NCI-H2029 treated with DMSO at 0.1 percent for 48 hours (cell line): Measurements from ENCODE around the gene TBC1D14.
A peak's percentile ranks its signal among the peaks of the same experiment; 100 is the strongest.
"Not testable (repeated sequence)": the region's sequence is repeated elsewhere in the genome, so short reads cannot be mapped to it uniquely, and the experiment has no call there.

ENCODE experiments used
- DNase-seq: peaks from one replicate; lab custom pipeline; 2025; lab: John Stamatoyannopoulos, UW

Gene TBC1D14

GRCh38 chr4:6972911-6973310 is 63.3 kb downstream of the TBC1D14 start:
- no peak for DNase-seq

- DNase-seq, result peak; percentile 11
Observed at GRCh38 chr4:6974138-6974848, 64.7 kb downstream of the TBC1D14 start.

DNA sequence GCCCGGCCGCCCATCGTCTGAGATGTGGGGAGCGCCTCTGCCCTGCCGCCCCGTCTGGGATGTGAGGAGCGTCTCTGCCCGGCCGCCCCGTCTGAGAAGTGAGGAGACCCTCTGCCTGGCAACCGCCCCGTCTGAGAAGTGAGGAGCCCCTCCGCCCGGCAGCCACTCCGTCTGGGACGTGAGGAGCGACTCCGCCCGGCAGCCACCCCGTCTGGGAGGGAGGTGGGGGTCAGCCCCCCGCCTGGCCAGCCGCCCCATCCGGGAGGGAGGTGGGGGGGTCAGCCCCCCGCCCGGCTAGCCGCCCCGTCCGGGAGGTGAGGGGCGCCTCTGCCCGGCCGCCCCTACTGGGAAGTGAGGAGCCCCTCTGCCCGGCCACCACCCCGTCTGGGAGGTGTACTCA is 68.2 kb downstream of the TBC1D14 start:
- not testable (repeated sequence) for DNase-seq

GRCh38 chr4:6983544-6984142 is 74.0 kb downstream of the TBC1D14 start:
- no peak for DNase-seq

DNA sequence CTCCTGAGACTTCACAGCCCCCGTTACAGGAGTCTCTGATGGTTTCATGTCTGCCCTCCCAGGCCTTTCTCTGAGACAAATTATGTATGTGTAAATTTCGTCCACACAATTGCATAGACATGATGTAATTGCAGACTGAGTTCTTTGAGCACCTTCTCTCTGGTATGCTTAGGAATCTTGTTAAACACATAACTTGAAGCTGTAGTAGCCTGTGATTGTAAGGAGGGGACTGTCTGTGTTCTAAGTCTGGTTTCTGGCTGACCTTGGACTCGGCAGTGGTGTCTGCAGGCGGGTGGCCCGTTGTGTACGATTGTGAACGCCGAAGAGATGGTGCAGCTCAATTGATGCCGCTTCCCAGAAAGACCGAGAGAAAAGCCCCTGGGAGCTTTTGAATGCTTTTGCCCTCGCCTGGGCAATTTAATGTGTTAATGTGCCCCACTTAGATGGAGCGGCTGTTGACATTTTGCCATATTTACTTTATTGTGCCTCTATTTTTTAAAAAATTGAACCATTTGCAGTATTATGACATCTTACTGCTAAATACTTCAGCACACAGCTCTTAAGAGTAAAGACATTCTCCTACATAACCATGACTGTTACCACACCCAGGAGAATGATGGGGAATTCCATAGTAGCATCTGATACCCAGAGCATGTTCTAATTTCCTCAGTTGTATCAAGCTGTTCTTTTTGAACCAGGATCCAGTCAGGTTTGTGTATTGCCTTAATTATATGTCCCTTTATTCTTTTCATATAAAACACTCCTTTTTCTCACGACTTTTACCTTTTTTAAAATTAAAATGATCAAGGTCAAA is 75.2 kb downstream of the TBC1D14 start:
- DNase-seq, result no peak

- DNase-seq, result no peak
Observed at GRCh38 chr4:6986072-6986780, 76.6 kb downstream of the TBC1D14 start.

DNA sequence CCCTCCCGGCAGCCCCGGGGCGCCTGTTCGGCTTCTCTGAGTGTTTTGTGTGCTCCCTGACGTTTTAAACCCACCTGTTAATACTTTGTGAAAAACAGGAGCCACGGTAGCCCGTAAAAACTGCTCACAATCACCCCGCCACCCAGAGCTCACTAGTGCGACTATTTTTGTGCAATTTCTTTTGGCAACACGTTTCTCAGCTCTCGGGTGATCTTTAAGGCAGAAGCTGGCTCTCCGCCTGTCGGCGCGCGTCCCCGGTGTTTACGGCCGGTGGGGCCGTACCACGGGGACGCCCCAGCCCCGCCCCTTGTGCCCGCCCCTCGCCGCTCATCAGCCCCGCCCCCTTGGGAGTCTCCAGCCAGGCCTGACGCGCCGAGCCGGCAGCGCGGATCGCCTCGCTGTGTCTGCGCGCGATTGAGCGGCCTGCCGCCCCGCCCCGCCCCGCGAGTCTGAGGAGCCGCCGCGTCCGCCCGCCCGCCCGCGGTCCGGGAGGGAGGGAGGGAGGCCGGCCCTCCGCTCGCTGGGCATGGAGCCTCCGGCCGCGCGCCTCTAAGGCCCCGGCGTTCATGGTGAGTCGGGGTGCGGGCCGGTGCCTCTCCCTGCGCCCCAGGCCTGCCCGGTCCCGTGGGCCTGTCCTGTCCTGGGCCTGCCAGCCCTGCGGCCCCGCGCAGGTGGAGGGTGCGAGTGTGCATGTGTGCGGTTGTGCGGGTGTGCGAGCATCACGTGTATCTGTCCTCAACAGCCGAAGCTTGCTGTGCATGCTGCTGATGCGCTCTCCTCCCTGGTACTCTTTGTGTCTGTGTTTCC is 77.4 kb downstream of the TBC1D14 start:
- peak; percentile 72 for DNase-seq

DNA sequence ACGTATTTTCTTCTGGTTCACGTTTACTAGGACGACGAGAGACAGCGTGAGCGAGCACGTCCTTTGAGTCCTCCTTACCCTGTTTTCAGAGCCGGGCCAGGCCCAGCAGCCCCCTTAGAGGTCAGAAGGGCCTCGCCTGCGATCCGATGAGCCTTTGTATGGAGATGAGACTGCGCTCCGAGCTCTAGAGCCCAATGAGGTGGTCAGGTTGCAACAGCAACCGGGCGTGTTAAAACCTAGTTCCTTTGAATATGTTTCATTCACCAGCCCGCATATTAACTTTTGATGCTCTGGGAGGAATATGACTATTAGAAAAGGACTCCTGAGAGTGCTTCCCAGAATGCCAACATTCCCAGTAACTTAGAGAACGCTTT is 77.9 kb downstream of the TBC1D14 start:
- DNase-seq, result no peak

- DNase-seq, result no peak
Observed at GRCh38 chr4:6988016-6988715, 78.5 kb downstream of the TBC1D14 start.

DNA sequence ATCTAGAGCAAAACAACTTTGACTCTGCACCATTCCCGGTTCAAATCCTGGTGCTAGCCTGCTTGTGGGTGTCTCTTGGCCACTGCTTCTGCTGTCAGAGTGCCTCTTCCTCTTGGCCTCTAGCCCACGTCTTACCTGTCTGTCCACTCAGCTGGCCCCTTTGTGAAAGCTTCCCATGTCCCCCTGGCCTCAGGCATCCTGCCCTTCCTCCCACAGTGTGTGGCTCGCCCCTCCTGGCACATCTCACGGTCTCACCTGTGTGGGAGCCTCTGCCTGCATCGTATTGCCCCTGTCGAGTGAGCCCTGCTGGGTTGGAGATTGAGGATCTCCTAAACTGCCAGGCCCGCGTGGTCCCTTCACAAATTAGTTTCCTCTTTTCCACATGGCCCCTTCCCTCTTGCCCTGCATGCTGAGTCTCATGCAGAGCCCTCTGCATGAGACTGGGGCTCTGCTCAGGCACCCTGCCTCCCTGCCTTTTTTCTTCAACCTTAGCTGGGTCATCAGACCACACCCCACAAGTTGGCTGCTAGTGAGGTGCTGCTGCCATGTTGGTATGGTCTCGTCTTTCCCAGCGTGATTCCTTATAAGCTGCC is 79.8 kb downstream of the TBC1D14 start:
- no peak for DNase-seq

- DNase-seq, result no peak
Observed at GRCh38 chr4:6990661-6991060, 81.0 kb downstream of the TBC1D14 start.

GRCh38 chr4:6991249-6991648 is 81.6 kb downstream of the TBC1D14 start:
- no peak for DNase-seq

DNA sequence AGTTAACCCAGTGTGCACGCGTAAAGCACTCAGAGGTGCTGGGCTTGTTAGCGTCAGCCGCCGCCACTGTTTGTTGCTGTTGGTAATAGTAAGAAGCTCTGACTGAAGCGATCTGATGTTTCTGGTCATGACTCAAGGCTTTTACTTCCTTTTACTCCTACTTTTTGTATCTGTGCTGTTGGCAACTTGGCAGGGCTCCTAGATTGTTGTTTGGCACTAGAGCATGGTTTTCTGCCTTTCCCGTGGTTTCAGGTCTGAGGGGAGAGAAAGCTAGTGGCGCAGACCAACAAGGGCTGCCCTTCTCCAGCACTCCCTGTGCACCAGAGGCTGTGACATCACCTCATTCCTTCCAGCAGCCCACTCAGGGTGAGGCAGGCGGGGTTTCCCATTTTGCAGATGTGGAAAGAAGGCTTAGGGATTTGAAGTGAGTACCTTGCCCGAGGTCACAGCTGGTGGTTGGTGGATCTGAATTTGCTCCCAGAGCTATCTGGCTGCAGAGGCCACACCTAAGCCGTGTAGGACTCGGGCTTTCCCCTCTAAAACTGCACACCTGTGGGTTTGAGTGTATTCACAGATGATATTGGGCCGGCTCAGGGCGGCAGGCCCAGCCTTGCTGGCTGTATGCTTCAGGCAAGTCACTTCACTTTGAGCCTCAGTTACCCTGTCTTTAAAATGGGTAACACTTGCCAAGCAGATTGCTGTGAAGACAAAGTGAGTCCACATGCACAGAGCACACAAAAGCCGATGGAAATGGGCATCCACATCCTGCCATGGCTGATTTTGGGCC is 82.3 kb downstream of the TBC1D14 start:
- DNase-seq, result no peak

DNA sequence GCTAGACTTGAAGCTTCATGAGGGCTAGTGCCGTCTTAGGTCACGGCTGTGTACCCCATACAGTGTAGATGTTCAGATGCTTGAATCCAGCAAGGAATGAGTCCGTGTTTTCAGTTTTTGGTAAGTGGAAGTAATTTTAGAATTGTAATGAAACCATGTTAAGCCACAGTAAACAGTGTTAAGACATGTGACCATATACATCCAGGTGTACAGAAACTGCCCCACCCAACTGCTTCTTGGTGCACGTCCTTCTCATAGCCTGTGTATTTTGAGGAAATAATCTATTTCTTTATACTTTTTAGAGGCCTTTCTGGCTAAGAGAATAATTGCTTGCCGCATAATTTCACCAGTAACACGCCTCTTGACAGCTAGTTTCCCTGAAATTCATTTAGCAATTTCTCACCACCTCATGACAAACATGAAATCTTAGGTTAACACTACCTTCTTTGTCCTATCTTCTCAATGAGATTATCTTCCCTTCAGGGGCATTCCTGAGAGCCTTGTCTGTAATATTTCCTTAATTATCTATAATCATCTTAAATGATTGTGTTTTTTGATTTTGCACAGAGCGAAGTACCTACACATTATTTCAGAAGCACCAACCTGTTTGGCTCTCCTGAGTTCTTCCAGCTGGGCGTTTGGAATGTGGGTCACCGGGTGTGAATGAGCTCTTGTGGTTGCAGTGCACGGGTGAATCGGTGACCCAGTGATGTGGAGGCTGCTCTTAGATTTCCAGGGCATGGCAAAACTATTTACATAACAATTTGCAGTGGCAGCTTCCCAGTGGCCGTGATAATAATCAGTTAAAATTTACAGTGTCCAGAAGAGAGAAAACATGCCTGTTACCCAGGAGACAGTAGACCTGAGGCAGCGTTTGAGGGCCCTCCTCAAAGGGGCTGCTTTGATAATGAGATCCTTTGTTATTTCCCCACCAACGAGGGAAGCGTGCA is 83.4 kb downstream of the TBC1D14 start:
- DNase-seq, result no peak

DNA sequence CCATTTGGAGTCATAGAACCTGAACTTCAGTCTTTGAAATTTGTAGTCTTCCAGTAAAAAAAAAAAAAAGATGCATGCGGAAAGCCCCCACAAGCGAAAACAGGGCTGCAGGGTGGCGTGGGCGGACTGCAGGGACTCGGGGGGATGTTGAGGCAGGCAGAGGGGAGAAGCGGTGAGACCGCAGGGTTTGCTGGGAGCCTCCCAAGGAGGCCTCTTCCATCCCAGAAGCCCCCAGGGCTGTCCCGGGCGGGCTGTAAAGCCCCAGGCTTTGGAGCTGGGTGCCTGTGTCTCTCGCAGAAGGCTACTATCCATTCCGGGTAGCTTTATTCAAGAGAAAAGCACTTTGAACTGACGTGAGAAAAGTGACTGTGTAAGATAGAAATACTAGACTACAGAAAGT is 86.9 kb downstream of the TBC1D14 start:
- no peak for DNase-seq

- no peak for DNase-seq
Observed at GRCh38 chr4:6999172-7000086, 89.8 kb downstream of the TBC1D14 start.

GRCh38 chr4:7000421-7001176 is 91.0 kb downstream of the TBC1D14 start:
- DNase-seq, result no peak
